ENCODE data around the gene UBE2QL1. TPM values are rescaled to one million over a fixed set of nuclear protein-coding genes. Genes with fewer than 3 reads are reported as not detected.

UBE2QL1 gene
- total and polyA plus RNA-seq, 2 donors (not counting 1 experiment from before 2014, with no cell fraction given): 0.33 to 1.7 TPM

GRCh38 chr5:6492934-6493333, 44.3 kb downstream of the UBE2QL1 start:
- H3K9me3 Mint-ChIP-seq (ENCODE audit: insufficient read depth): no peaks in the 10 kb centered on the region
- TF ChIP-seq, protein P1, sequence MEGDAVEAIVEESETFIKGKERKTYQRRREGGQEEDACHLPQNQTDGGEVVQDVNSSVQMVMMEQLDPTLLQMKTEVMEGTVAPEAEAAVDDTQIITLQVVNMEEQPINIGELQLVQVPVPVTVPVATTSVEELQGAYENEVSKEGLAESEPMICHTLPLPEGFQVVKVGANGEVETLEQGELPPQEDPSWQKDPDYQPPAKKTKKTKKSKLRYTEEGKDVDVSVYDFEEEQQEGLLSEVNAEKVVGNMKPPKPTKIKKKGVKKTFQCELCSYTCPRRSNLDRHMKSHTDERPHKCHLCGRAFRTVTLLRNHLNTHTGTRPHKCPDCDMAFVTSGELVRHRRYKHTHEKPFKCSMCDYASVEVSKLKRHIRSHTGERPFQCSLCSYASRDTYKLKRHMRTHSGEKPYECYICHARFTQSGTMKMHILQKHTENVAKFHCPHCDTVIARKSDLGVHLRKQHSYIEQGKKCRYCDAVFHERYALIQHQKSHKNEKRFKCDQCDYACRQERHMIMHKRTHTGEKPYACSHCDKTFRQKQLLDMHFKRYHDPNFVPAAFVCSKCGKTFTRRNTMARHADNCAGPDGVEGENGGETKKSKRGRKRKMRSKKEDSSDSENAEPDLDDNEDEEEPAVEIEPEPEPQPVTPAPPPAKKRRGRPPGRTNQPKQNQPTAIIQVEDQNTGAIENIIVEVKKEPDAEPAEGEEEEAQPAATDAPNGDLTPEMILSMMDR (IDR thresholded peaks at IDR 0.05): no peak
- TF ChIP-seq EZH2 (IDR thresholded peaks at IDR 0.05; ENCODE audit: borderline replicate concordance, insufficient read depth, low read depth, low read length, poor library complexity, severe bottlenecking): no peak
- no peaks in the 10 kb centered on the region for H4K20me1 ChIP-seq (ENCODE audit: control insufficient read depth, insufficient read depth, low read length, poor library complexity, severe bottlenecking)
- no peak overlapping the region for H3K9ac ChIP-seq (ENCODE audit: low read length)
- H3K79me2 ChIP-seq (ENCODE audit: control insufficient read depth, insufficient read depth, low read length): no peaks in the 10 kb centered on the region
- H3K27ac ChIP-seq (ENCODE audit: low read length in 2 of 2): no peak overlapping the region
- no peak for DNase-seq
- H2AFZ ChIP-seq (ENCODE audit: insufficient read depth, low read depth, low read length, poor library complexity, severe bottlenecking): no peak overlapping the region
- H3K4me1 ChIP-seq (ENCODE audit: control insufficient read depth in 2 of 2, insufficient read depth in 2 of 2, low read length in 2 of 2): peaks cover 0 to 4% of the 10 kb centered on the region in 2 donors
- H3K27me3 Mint-ChIP-seq: peaks cover 10% of the 10 kb centered on the region
- H3K4me2 ChIP-seq (replicated peaks; ENCODE audit: low read depth, low read length, poor library complexity, severe bottlenecking): no peak overlapping the region
- ChIA-PET POLR2A (no interaction called here), CTCF (interaction anchor here (1.8 kb wide), 1 partner anchor 11 kb away, joined by 5 read pairs; no protein-coding TSS in a partner anchor)
- no peaks in the 10 kb centered on the region for H3K27me3 ChIP-seq (replicated peaks in 1 of 4; ENCODE audit: control extremely low read depth in 1 of 4, control insufficient read depth in 3 of 4, insufficient read depth in 4 of 4, low read length in 3 of 4)
- peaks cover 9% of the 10 kb centered on the region for H3K4me1 Mint-ChIP-seq
- no peak for ATAC-seq (ENCODE audit: low read depth)
- H3K9me3 ChIP-seq (ENCODE audit: control extremely low read depth in 1 of 3, control insufficient read depth in 2 of 3, insufficient read depth in 1 of 3, low read length in 2 of 3): no peaks in the 10 kb centered on the region
- no peaks in the 10 kb centered on the region for H3K36me3 ChIP-seq (replicated peaks in 1 of 2; ENCODE audit: control extremely low read depth in 1 of 2, control insufficient read depth in 1 of 2, extremely low read depth in 1 of 2, insufficient read depth in 2 of 2, low read length in 1 of 2)
- H3K4me3 Mint-ChIP-seq: no peak overlapping the region
- 91% methylated on average over 3 of the region's 4 CpGs for WGBS (ENCODE audit: insufficient coverage)
- H3K27ac Mint-ChIP-seq: no peak overlapping the region
- intact Hi-C loops (cut with micrococcal nuclease): no loop called here
- no peak overlapping the region for H3K4me3 ChIP-seq (ENCODE audit: control extremely low read depth in 1 of 5, extremely low read depth in 1 of 5, insufficient read depth in 1 of 5, low read depth in 2 of 5, low read length in 4 of 5)

DNA sequence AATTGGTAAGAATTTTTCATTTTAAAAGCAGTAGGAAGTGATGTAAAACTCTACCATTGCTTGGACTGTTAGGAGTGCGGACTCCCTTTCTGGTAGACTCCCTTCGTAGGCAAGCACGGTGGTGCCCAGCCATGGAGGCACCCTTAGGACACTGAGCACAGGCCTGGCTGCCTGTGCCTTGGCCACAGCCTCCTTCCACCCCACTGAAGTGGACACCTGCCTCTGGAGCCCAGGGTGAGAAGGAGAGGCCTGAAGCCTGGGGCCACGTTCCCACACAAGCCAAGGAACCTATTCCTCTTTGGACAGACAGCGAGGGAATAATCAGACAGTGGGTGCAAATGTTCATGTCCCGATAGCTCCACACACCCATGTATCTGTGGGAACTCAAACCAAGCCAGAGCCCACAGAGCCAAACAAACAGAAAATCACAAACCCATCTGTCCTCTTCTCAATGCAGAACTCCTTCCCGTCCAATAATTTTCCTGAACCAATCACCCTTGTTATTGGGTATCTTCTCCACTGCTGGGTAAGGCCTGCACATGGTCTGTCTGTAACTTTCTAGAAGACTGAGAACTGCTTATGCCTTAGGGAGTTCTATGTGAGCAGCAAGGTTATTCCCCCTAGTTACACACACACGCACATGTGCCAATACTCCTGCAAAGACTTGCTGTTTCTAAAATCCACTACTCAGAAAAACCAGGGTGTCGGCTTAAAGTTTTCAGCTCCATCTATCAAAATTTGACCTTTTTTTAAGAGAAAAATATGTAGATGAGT, 45.2 kb downstream of the UBE2QL1 start:
- H3K9ac ChIP-seq (ENCODE audit: low read length): no peak overlapping the region
- intact Hi-C loops (cut with micrococcal nuclease): no loop called here
- no peak for ATAC-seq (ENCODE audit: low read depth)
- no peak overlapping the region for H3K4me3 ChIP-seq (ENCODE audit: control extremely low read depth in 1 of 5, extremely low read depth in 1 of 5, insufficient read depth in 1 of 5, low read depth in 2 of 5, low read length in 4 of 5)
- no peak overlapping the region for H3K27ac Mint-ChIP-seq
- no peak overlapping the region for H2AFZ ChIP-seq (ENCODE audit: insufficient read depth, low read depth, low read length, poor library complexity, severe bottlenecking)
- DNase-seq: no peak
- no peak overlapping the region for H3K4me3 Mint-ChIP-seq
- 95% methylated on average over 6 of the region's 9 CpGs for WGBS (ENCODE audit: insufficient coverage)
- H3K9me3 Mint-ChIP-seq (ENCODE audit: insufficient read depth): no peaks in the 10 kb centered on the region
- no peaks in the 10 kb centered on the region for H3K9me3 ChIP-seq (ENCODE audit: control extremely low read depth in 1 of 3, control insufficient read depth in 2 of 3, insufficient read depth in 1 of 3, low read length in 2 of 3)
- H3K79me2 ChIP-seq (ENCODE audit: control insufficient read depth, insufficient read depth, low read length): no peaks in the 10 kb centered on the region
- no peaks in the 10 kb centered on the region for H4K20me1 ChIP-seq (ENCODE audit: control insufficient read depth, insufficient read depth, low read length, poor library complexity, severe bottlenecking)
- H3K27me3 Mint-ChIP-seq: peaks cover 10% of the 10 kb centered on the region
- H3K27ac ChIP-seq (ENCODE audit: low read length in 2 of 2): no peak overlapping the region
- H3K4me1 ChIP-seq (ENCODE audit: control insufficient read depth in 2 of 2, insufficient read depth in 2 of 2, low read length in 2 of 2): peaks cover 0 to 4% of the 10 kb centered on the region in 2 donors
- peaks cover 9% of the 10 kb centered on the region for H3K4me1 Mint-ChIP-seq
- TF ChIP-seq, protein P1 (IDR thresholded peaks at IDR 0.05): no peak
- no peaks in the 10 kb centered on the region for H3K36me3 ChIP-seq (replicated peaks in 1 of 2; ENCODE audit: control extremely low read depth in 1 of 2, control insufficient read depth in 1 of 2, extremely low read depth in 1 of 2, insufficient read depth in 2 of 2, low read length in 1 of 2)
- H3K27me3 ChIP-seq (replicated peaks in 1 of 4; ENCODE audit: control extremely low read depth in 1 of 4, control insufficient read depth in 3 of 4, insufficient read depth in 4 of 4, low read length in 3 of 4): no peaks in the 10 kb centered on the region
- ChIA-PET POLR2A (no interaction called here), CTCF (interaction anchor here (1.8 kb wide), 1 partner anchor 10 kb away, joined by 5 read pairs; no protein-coding TSS in a partner anchor)
- no peak overlapping the region for H3K4me2 ChIP-seq (replicated peaks; ENCODE audit: low read depth, low read length, poor library complexity, severe bottlenecking)
